Activated CD4-positive, alpha-beta T cell treated with anti-CD3 and anti-CD28 coated beads, Interleukin-2, amount 10 ng/mL, durations not matched to agents 7 days and 5 days (primary cell): ENCODE data around the gene GON4L. TPM values are rescaled to one million over a fixed set of nuclear protein-coding genes. Genes with fewer than 3 reads are reported as not detected.
"Not testable (repeated sequence)": the region's sequence is repeated elsewhere in the genome, so short reads cannot be mapped to it uniquely, and the experiment has no call there.

Source experiments
- CTCF ChIA-PET: fragments of 350-600 bp; sonication (Branson Sonifier 250); formaldehyde crosslinking; loops from one replicate; lab custom pipeline; 2021; ENCODE audit warnings: antibody characterized with exemption; lab: Charles Lee
- POLR2A ChIA-PET: fragments of 350-600 bp; sonication (Branson Sonifier 250); formaldehyde crosslinking; loops from one replicate; lab custom pipeline; 2021; ENCODE audit warnings: antibody characterized with exemption; lab: Charles Lee
- DNase-seq: peaks from one replicate; pipeline ENCODE4 v3.0.0-alpha.2; 2020
- H3K27ac Mint-ChIP-seq: one replicate; pipeline ENCODE4 v1.8.0; 2021; ENCODE audit warnings: mild to moderate bottlenecking, moderate library complexity, mixed read lengths
- H3K27me3 Mint-ChIP-seq: one replicate; pipeline ENCODE4 v1.8.0; 2021; ENCODE audit warnings: mixed read lengths
- H3K36me3 Mint-ChIP-seq: one replicate; pipeline ENCODE4 v1.8.0; 2021; ENCODE audit warnings: low read depth, mixed read lengths
- H3K4me1 Mint-ChIP-seq: one replicate; pipeline ENCODE4 v1.8.0; 2021; ENCODE audit warnings: mixed read lengths
- H3K4me3 Mint-ChIP-seq: one replicate; pipeline ENCODE4 v1.8.0; 2021; ENCODE audit warnings: mild to moderate bottlenecking, moderate library complexity, mixed read lengths
- H3K9me3 Mint-ChIP-seq: one replicate; pipeline ENCODE4 v1.8.0; 2021; ENCODE audit warnings: mixed read lengths
- total RNA-seq, 2 experiments: library from RNA; stranded (reverse); gene quantifications; one replicate each; pipeline ENCODE4 v1.2.3, GENCODE V29; 2021

GON4L gene, protein sequence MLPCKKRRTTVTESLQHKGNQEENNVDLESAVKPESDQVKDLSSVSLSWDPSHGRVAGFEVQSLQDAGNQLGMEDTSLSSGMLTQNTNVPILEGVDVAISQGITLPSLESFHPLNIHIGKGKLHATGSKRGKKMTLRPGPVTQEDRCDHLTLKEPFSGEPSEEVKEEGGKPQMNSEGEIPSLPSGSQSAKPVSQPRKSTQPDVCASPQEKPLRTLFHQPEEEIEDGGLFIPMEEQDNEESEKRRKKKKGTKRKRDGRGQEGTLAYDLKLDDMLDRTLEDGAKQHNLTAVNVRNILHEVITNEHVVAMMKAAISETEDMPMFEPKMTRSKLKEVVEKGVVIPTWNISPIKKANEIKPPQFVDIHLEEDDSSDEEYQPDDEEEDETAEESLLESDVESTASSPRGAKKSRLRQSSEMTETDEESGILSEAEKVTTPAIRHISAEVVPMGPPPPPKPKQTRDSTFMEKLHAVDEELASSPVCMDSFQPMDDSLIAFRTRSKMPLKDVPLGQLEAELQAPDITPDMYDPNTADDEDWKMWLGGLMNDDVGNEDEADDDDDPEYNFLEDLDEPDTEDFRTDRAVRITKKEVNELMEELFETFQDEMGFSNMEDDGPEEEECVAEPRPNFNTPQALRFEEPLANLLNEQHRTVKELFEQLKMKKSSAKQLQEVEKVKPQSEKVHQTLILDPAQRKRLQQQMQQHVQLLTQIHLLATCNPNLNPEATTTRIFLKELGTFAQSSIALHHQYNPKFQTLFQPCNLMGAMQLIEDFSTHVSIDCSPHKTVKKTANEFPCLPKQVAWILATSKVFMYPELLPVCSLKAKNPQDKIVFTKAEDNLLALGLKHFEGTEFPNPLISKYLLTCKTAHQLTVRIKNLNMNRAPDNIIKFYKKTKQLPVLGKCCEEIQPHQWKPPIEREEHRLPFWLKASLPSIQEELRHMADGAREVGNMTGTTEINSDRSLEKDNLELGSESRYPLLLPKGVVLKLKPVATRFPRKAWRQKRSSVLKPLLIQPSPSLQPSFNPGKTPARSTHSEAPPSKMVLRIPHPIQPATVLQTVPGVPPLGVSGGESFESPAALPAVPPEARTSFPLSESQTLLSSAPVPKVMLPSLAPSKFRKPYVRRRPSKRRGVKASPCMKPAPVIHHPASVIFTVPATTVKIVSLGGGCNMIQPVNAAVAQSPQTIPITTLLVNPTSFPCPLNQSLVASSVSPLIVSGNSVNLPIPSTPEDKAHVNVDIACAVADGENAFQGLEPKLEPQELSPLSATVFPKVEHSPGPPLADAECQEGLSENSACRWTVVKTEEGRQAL (N-terminal part only)
- total RNA-seq = 10 to 100 TPM; 72.3 to 77.0 TPM

DNA sequence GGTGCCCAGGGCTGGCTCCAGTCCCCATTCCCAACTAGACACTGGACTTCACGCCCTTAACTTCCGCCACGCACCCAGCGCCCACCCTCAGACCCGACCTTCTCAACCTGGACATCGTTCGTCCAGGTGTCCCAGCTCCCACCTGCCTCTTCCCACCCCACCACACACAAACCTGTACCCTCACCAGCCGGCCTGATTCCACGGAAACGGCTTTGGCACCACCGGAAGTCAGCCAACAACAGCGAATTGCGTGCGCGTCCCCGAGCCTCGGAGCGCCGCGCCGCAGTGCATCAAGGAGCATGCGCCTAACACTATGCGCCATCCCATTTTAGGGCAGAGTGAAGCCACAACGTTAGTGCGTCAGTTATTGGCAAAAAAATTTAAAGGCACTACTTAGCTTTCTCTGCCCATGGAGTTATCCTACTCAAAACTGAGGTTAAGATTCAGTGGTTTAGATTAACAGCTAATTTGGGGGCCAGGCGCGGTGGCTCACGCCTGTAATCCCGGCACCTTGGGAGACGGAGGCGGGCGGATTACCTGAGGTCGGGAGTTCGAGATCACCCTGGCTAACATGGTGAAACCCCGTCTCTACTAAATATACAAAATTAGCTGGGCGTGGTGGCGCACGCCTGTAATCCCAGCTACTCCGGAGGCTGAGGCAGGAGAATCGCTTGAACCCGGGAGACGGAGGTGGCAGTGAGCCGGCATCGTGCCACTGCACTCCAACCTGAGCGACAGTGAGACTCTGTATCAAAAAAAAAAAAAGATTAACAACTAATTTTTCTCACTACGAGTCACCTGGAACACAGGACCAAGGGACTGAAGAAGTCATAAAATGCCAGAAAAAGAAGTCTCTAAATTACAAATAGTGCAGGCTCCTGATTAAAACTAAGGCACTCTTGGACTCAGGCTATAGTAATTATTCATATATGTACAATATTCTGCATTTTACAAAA, at the start of gene GON4L:
GON4L (minus strand) TSS at position 240 of the 956 bp plus-strand sequence. CDS start 3,434 bp downstream, outside the sequence.
- Mint-ChIP-seq H3K9me3 (no peaks in the 10 kb centered on the region), H3K4me1 (peaks cover 68% of the 10 kb centered on the region), H3K4me3 (peak within 1 kb of the TSS; percentile 99), H3K27ac (peak within 1 kb of the TSS; percentile 98), H3K27me3 (no peaks in the 10 kb centered on the region), H3K36me3 (peaks cover 30% of the 10 kb centered on the region)
- POLR2A ChIA-PET = no interaction called here
- CTCF ChIA-PET = interaction anchor here (0.8 to 1.4 kb wide), 3 partner anchors 9 to 20 kb away, joined by 3 to 7 read pairs (median 3); no protein-coding TSS in a partner anchor
- DNase-seq = peak; percentile 93

DNA sequence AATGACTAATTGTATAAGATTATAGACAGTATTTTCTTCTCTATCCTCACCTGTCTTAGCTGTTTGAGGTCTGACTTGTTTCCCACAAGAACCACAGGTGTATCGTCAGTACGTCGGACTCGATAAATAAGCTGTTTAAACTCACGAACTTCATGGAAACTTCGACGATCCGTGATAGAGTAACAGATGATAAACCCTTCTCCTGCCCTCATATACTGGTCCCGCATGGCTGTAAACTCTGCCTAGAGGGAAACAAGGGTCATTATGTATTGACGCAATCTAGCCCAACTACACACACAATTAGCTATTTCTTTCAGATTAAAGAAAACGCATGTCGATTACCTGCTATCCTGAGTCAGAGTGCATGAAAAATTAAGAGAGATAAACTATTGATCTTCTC, 47.2 kb upstream of the GON4L start:
- ChIA-PET POLR2A (no interaction called here), CTCF (interaction anchor here (0.8 to 1.6 kb wide), 6 partner anchors 11 to 653 kb away, joined by 3 to 5 read pairs (median 3); no protein-coding TSS in a partner anchor)
- Mint-ChIP-seq H3K4me3 (no peak overlapping the region), H3K27ac (no peak overlapping the region), H3K27me3 (no peaks in the 10 kb centered on the region), H3K4me1 (peaks cover 9% of the 10 kb centered on the region), H3K36me3 (peaks cover 41% of the 10 kb centered on the region), H3K9me3 (no peaks in the 10 kb centered on the region)
- DNase-seq = no peak

DNA sequence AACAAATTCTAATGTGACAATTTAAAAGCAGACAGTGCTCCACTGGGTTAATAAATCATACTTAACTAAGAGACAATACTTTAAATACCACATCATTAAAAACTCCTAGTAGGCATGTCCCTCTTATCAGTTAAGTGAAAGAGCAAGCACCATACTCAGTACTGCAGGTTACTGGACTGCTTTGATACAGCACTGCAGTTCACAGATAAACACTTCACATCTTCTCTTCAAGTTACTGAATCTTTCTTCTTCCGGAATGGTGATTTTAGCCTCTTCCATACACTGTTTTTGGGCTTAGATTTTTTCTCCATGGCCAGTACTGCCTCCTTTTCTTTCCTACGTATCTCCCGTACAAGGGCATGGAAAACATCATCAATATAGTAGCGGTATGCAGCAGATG, 43.1 kb upstream of the GON4L start:
- Mint-ChIP-seq H3K36me3 (peaks cover 48% of the 10 kb centered on the region), H3K27ac (no peak overlapping the region), H3K4me1 (peaks cover 7% of the 10 kb centered on the region), H3K27me3 (no peaks in the 10 kb centered on the region), H3K9me3 (no peaks in the 10 kb centered on the region), H3K4me3 (no peak overlapping the region)
- no peak for DNase-seq
- ChIA-PET POLR2A (no interaction called here), CTCF (interaction anchor here (0.6 to 1.1 kb wide), 2 partner anchors 9 to 166 kb away, joined by 3 to 4 read pairs; no protein-coding TSS in a partner anchor)

DNA sequence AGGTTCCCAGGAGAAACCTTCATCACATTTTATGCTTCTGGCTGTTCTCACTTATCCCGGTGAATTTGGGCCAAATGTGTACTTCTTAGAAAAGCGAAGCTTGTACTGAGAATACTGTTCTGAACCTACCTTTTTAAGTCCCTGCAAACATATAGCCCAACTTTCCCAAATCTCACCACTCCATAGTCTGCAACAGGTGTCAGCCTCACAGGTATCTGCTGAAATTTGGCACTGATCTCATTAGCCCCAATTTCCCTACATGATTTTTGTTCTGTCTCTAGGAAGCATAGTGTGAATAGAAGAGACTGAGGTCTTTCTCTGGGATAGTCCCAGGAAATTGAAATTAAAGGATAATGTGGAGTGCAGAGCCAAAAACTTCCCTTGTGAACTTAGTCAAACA, 42.7 kb upstream of the GON4L start:
- no peaks in the 10 kb centered on the region for H3K27me3 Mint-ChIP-seq
- POLR2A ChIA-PET = no interaction called here
- CTCF ChIA-PET = interaction anchor here (0.6 to 1.1 kb wide), 2 partner anchors 8 to 166 kb away, joined by 3 to 4 read pairs; no protein-coding TSS in a partner anchor
- H3K27ac Mint-ChIP-seq = no peak overlapping the region
- no peak for DNase-seq
- H3K4me1 Mint-ChIP-seq = peaks cover 7% of the 10 kb centered on the region
- H3K36me3 Mint-ChIP-seq = peaks cover 47% of the 10 kb centered on the region
- H3K9me3 Mint-ChIP-seq = no peaks in the 10 kb centered on the region
- H3K4me3 Mint-ChIP-seq = no peak overlapping the region

DNA sequence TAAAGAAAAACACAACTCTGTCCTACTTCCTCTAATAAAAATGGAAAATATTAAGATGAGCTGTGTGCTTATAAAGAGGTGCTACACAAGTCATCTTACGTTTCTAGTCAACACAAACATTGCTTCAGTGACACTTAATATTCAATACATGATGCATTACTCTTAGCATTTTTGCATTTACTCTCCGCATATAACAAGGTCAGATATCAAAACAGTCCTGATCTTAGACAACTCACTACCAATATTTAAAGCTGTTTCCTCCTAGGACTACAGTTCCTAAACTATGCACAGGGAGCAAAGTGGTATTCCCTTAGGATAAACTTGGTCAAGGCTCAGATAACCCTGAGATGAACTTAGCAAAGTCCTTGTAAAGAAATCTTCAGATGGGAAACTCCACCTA, 41.9 kb upstream of the GON4L start:
- H3K27me3 Mint-ChIP-seq = no peaks in the 10 kb centered on the region
- ChIA-PET CTCF (interaction anchor here (1.2 kb wide), 1 partner anchor 51 kb away, joined by 3 read pairs; no protein-coding TSS in a partner anchor), POLR2A (no interaction called here)
- DNase-seq = no peak
- H3K9me3 Mint-ChIP-seq = no peaks in the 10 kb centered on the region
- H3K36me3 Mint-ChIP-seq = peaks cover 40% of the 10 kb centered on the region
- no peak overlapping the region for H3K4me3 Mint-ChIP-seq
- no peak overlapping the region for H3K27ac Mint-ChIP-seq
- H3K4me1 Mint-ChIP-seq = peaks cover 7% of the 10 kb centered on the region

DNA sequence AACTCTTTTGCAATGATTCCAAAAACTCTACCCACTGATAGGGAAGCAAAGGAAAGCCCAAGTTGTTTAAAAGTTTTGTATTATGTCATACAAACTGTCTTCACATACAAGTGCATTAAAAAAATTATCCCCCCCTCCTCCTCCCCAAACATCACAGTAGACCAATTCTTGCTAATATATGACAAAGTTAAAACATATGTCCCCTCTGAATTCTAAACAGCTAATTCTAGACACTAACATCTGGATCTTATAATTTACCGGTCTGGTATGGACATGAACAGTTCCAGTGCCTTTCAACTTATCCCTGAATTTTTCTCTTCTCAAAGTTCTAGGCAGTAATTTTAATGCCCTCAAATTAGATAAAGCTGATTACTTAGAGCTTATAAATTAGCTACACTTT, 40.7 kb upstream of the GON4L start:
- H3K27ac Mint-ChIP-seq = no peak overlapping the region
- H3K36me3 Mint-ChIP-seq = peaks cover 40% of the 10 kb centered on the region
- H3K9me3 Mint-ChIP-seq = no peaks in the 10 kb centered on the region
- CTCF ChIA-PET = interaction anchor here (1.2 kb wide), 1 partner anchor 50 kb away, joined by 3 read pairs; no protein-coding TSS in a partner anchor
- no peak for DNase-seq
- peaks cover 18% of the 10 kb centered on the region for H3K4me1 Mint-ChIP-seq
- POLR2A ChIA-PET = interaction anchor here (0.8 kb wide), 1 partner anchor 91 kb away, joined by 3 read pairs; no protein-coding TSS in a partner anchor
- H3K4me3 Mint-ChIP-seq = no peak overlapping the region
- no peaks in the 10 kb centered on the region for H3K27me3 Mint-ChIP-seq

DNA sequence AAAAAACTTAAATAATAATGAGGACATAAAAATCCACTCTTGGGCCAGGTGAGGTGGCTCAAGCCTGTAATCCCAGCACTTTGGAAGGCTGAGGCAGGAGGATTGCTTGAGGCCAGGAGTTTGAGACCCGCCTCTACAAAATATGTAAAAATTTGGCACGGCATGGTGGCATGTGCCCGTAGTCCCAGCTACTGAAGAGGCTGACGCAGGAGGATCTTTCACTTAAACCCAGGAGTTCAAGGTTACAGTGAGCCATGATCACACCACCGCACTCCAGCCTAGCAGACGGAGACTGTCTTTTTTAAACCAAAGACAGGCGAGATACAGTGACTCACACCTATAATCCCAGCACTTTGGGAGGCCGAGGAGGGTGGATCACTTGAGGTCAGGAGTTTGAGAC, 39.5 kb upstream of the GON4L start:
- POLR2A ChIA-PET = not testable (repeated sequence)
- H3K36me3 Mint-ChIP-seq = peaks cover 37% of the 10 kb centered on the region

DNA sequence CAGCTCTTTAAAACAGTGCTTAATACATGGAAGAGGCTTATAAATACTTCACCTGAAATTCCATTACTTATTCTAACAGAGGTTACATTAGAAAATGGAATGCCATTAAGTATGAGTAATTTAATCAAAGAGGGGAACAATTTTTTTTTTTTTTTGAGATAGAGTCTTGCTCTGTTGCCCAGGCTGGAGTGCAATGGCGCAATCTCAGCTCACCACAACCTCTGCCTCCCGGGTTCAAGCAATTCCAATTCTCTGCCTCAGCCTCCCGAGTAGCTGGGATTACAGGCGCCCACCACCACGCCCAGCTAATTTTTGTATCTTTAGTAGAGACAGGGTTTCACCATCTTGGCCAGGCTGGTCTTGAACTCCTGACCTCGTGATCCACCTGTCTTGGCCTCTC, 38.6 kb upstream of the GON4L start:
- CTCF ChIA-PET = interaction anchor here (1.5 kb wide), 1 partner anchor 72 kb away, joined by 4 read pairs; no protein-coding TSS in a partner anchor
- not testable (repeated sequence) for H3K9me3 Mint-ChIP-seq, H3K27ac Mint-ChIP-seq, H3K4me3 Mint-ChIP-seq, DNase-seq, H3K27me3 Mint-ChIP-seq
- POLR2A ChIA-PET = interaction anchor here (0.7 kb wide), 2 partner anchors 24 to 75 kb away, joined by 3 to 4 read pairs; no protein-coding TSS in a partner anchor
- Mint-ChIP-seq H3K4me1 (peaks cover 19% of the 10 kb centered on the region), H3K36me3 (peaks cover 32% of the 10 kb centered on the region)

More for the DNA sequence above, 39.5 kb upstream of the GON4L start:
- H3K9me3 Mint-ChIP-seq, H3K27ac Mint-ChIP-seq, DNase-seq, CTCF ChIA-PET, H3K27me3 Mint-ChIP-seq, H3K4me3 Mint-ChIP-seq: not testable (repeated sequence)
- H3K4me1 Mint-ChIP-seq = peaks cover 19% of the 10 kb centered on the region

DNA sequence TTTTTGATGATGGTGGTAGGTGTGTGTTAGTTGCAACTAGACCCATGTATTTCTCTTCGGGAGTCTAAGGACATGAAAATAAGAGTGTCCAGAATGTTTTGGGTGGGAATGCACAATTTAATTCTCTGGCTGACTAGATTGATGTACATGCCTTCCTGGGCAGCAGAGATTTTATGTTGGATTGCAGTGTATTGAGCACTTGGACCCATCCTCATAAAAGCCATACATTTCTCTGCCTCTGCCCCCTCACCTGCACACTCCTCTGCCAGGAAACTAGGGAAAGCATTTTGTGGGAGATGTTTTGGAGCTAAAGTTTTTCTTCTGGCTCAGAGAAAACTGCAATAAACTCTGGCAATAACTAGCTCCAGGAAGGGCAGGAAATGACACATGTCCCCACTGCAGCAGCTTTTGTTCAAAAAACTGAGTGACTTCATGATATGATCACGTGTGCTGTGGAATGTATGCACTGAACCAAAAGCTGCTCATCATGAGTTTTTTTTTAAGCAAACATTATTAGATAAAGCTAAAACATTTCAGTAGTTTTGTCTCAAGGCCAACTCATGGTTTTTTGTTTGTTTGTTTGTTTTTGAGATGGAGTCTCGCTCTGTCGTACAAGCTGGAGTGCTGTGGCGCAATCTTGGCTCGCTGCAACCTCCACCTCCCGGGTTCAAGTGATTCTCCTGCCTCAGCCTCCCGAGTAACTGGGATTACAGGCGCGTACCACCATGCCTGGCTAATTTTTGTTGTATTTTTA, 36.6 kb upstream of the GON4L start:
- POLR2A ChIA-PET = interaction anchor here (0.5 to 0.6 kb wide), 3 partner anchors 78 to 938 kb away, joined by 3 to 5 read pairs (median 4); partner anchors contain the start of gene PBXIP1
- H3K9me3 Mint-ChIP-seq = no peaks in the 10 kb centered on the region
- H3K4me1 Mint-ChIP-seq = peaks cover 19% of the 10 kb centered on the region
- H3K27ac Mint-ChIP-seq = peak overlapping the region; percentile 83
- H3K36me3 Mint-ChIP-seq = peaks cover 14% of the 10 kb centered on the region
- no peaks in the 10 kb centered on the region for H3K27me3 Mint-ChIP-seq
- H3K4me3 Mint-ChIP-seq = no peak overlapping the region
- DNase-seq = peak; percentile 56
- CTCF ChIA-PET = interaction anchor here (0.7 to 1.6 kb wide), 5 partner anchors 11 to 32 kb away, joined by 3 to 5 read pairs (median 3); no protein-coding TSS in a partner anchor

DNA sequence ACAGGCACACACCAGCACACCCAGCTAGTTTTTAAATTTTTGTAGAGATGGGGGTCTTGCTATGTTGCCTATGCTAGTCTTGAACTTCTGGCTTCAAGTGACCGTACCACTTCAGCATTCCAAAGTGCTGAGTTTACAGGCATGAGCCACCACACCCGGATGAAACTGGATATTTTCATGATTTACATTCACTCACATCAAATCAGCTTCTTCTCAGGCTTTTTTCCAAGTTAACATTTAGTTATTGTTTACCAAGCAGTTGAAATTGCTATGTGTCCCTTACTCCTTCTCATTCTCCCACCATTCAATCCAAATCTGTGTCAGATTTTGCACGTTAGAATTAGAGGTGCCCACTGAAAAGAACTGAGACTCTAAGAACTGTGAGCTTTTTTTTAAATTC, 35.8 kb upstream of the GON4L start:
- ChIA-PET CTCF (interaction anchor here (0.8 to 1.6 kb wide), 4 partner anchors 12 to 32 kb away, joined by 3 to 5 read pairs (median 3); no protein-coding TSS in a partner anchor), POLR2A (no interaction called here)
- H3K27me3 Mint-ChIP-seq = no peaks in the 10 kb centered on the region
- H3K9me3 Mint-ChIP-seq = no peaks in the 10 kb centered on the region
- peaks cover 18% of the 10 kb centered on the region for H3K4me1 Mint-ChIP-seq
- H3K4me3 Mint-ChIP-seq = no peak overlapping the region
- H3K27ac Mint-ChIP-seq = no peak overlapping the region
- peaks cover 12% of the 10 kb centered on the region for H3K36me3 Mint-ChIP-seq
- DNase-seq = no peak
